SK-N-SH (cell line): ENCODE results near the gene SGTB.

Experiments used
- CHD2 ChIP-seq: fragments of 150-350 bp; IDR thresholded peaks from 2 replicates; pipeline ENCODE4 v1.6.1; 2018; ENCODE audit warnings: low read length; ENCODE audit not compliant: partially characterized antibody
- CTCF ChIP-seq: fragments of 200-600 bp; sonication (generic); IDR thresholded peaks from 2 replicates; pipeline ENCODE4 v1.6.1; 2017; ENCODE audit warnings: antibody characterized with exemption, mild to moderate bottlenecking, moderate library complexity
- EZH2phosphoT487 ChIP-seq: fragments of 200-600 bp; sonication (generic); IDR thresholded peaks from 2 replicates; pipeline ENCODE4 v1.6.1; 2017; ENCODE audit warnings: low read depth, mixed run types, mild to moderate bottlenecking, antibody characterized with exemption, moderate library complexity, borderline replicate concordance
- GABPA ChIP-seq: IDR thresholded peaks from 2 replicates; pipeline ENCODE4 v1.4.0; 2012; ENCODE audit warnings: low read depth, mild to moderate bottlenecking
- JUND ChIP-seq: IDR thresholded peaks from 2 replicates; pipeline ENCODE4 v1.4.0; 2012
- MEF2A ChIP-seq: IDR thresholded peaks from 2 replicates; pipeline ENCODE4 v1.4.0; 2012; ENCODE audit warnings: low read depth, borderline replicate concordance
- MXI1 ChIP-seq: IDR thresholded peaks from 2 replicates; pipeline ENCODE4 v1.6.1; 2012; ENCODE audit warnings: mild to moderate bottlenecking, low read depth, low read length, improper control_type of control experiment
- SIN3A ChIP-seq: IDR thresholded peaks from 2 replicates; pipeline ENCODE4 v1.6.1; 2012; ENCODE audit warnings: low read depth, mild to moderate bottlenecking, low read length, moderate library complexity, borderline replicate concordance
- SMC3 ChIP-seq: IDR thresholded peaks from 2 replicates; pipeline ENCODE4 v1.6.1; 2012; ENCODE audit warnings: low read depth, low read length, improper control_type of control experiment
- TAF1 ChIP-seq: IDR thresholded peaks from 2 replicates; pipeline ENCODE4 v1.6.1; 2012; ENCODE audit warnings: low read depth, mild to moderate bottlenecking, low read length, moderate library complexity, borderline replicate concordance
- TCF12 ChIP-seq: IDR thresholded peaks from 2 replicates; pipeline ENCODE4 v1.4.0; 2012
- YY1 ChIP-seq: IDR thresholded peaks from 2 replicates; pipeline ENCODE4 v1.4.0; 2012; ENCODE audit warnings: low read depth, mild to moderate bottlenecking

- TF ChIP-seq CTCF, result no peak
- no peak for TF ChIP-seq SMC3
- TF ChIP-seq YY1, result no peak
- no peak for TF ChIP-seq TCF12
- TF ChIP-seq JUND, result no peak
- TF ChIP-seq MXI1, result no peak
- TF ChIP-seq MEF2A, result no peak
- TF ChIP-seq TAF1, result no peak
- TF ChIP-seq EZH2phosphoT487, result no peak
- TF ChIP-seq CHD2, result no peak
- TF ChIP-seq GABPA, result no peak
- TF ChIP-seq SIN3A, result no peak
Observed at GRCh38 chr5:65749956-65750355, 28.0 kb upstream of the SGTB start.
